ENCODE measurements around the gene TRIM21. TPM values are rescaled to one million over a fixed set of nuclear protein-coding genes. Genes with fewer than 3 reads are reported as not detected.

The TRIM21 gene
- total and polyA plus RNA-seq, 10 of the 15 experiments (the other 5 are each of a cell fraction or from before 2014, with no cell fraction given) = 24.3 to 80.6 (median 31.7) TPM

DNA sequence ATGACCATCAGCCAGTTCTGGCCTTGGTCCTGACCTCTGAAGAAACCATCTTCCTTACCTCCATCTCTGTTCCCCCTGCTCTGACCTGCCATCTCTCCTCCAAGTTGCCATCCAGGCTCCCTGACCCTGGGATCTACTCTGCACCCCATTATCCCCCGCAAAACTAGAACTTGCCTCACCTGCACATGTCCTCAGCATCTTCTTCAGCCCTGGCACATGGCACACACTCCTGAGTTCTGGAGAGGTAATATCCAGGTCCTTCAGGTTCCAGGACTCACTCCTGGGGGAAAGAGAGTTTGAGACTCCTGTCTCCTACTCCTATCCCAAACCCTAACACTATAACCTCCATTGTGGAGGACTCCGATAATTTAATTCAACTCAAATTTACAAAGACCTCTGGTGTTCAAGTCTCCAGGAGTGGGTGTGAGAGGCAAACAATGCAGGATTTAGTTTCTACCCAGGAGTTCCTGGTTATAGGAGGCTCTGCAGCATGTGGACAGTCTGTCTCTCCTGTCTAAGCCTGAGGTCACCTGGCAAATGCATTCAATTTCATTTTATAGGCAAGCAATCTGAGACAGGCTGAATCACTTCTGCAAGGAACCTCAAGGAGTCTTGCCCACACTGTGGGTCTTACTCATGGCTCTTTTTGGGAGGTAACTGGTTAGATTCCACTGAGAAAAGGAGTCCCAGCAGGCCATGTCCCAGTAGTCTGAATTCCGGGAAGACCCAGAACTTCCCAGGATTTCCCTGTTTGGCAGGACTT is 7.3 kb downstream of the TRIM21 start (continued):
- TF ChIP-seq, protein P1, sequence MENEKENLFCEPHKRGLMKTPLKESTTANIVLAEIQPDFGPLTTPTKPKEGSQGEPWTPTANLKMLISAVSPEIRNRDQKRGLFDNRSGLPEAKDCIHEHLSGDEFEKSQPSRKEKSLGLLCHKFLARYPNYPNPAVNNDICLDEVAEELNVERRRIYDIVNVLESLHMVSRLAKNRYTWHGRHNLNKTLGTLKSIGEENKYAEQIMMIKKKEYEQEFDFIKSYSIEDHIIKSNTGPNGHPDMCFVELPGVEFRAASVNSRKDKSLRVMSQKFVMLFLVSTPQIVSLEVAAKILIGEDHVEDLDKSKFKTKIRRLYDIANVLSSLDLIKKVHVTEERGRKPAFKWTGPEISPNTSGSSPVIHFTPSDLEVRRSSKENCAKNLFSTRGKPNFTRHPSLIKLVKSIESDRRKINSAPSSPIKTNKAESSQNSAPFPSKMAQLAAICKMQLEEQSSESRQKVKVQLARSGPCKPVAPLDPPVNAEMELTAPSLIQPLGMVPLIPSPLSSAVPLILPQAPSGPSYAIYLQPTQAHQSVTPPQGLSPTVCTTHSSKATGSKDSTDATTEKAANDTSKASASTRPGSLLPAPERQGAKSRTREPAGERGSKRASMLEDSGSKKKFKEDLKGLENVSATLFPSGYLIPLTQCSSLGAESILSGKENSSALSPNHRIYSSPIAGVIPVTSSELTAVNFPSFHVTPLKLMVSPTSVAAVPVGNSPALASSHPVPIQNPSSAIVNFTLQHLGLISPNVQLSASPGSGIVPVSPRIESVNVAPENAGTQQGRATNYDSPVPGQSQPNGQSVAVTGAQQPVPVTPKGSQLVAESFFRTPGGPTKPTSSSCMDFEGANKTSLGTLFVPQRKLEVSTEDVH (IDR thresholded peaks at IDR 0.05; ENCODE audit: low read depth, partially characterized antibody) = no peak
- TF ChIP-seq, protein P2, sequence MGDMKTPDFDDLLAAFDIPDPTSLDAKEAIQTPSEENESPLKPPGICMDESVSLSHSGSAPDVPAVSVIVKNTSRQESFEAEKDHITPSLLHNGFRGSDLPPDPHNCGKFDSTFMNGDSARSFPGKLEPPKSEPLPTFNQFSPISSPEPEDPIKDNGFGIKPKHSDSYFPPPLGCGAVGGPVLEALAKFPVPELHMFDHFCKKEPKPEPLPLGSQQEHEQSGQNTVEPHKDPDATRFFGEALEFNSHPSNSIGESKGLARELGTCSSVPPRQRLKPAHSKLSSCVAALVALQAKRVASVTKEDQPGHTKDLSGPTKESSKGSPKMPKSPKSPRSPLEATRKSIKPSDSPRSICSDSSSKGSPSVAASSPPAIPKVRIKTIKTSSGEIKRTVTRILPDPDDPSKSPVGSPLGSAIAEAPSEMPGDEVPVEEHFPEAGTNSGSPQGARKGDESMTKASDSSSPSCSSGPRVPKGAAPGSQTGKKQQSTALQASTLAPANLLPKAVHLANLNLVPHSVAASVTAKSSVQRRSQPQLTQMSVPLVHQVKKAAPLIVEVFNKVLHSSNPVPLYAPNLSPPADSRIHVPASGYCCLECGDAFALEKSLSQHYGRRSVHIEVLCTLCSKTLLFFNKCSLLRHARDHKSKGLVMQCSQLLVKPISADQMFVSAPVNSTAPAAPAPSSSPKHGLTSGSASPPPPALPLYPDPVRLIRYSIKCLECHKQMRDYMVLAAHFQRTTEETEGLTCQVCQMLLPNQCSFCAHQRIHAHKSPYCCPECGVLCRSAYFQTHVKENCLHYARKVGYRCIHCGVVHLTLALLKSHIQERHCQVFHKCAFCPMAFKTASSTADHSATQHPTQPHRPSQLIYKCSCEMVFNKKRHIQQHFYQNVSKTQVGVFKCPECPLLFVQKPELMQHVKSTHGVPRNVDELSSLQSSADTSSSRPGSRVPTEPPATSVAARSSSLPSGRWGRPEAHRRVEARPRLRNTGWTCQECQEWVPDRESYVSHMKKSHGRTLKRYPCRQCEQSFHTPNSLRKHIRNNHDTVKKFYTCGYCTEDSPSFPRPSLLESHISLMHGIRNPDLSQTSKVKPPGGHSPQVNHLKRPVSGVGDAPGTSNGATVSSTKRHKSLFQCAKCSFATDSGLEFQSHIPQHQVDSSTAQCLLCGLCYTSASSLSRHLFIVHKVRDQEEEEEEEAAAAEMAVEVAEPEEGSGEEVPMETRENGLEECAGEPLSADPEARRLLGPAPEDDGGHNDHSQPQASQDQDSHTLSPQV (IDR thresholded peaks at IDR 0.05) = no peak
- no peak for TF ChIP-seq SREBF1 (IDR thresholded peaks at IDR 0.05; ENCODE audit: low read length)
- no peak for TF ChIP-seq CREB1 (IDR thresholded peaks at IDR 0.05; ENCODE audit: low read depth)

All from GM12878 (cell line).